ENCODE data around the gene HOXA11. TPM values are rescaled to one million over a fixed set of nuclear protein-coding genes. Genes with fewer than 3 reads are reported as not detected.

HOXA11 gene
- total RNA-seq, 1 experiment from 2014 or later, result not detected

DNA sequence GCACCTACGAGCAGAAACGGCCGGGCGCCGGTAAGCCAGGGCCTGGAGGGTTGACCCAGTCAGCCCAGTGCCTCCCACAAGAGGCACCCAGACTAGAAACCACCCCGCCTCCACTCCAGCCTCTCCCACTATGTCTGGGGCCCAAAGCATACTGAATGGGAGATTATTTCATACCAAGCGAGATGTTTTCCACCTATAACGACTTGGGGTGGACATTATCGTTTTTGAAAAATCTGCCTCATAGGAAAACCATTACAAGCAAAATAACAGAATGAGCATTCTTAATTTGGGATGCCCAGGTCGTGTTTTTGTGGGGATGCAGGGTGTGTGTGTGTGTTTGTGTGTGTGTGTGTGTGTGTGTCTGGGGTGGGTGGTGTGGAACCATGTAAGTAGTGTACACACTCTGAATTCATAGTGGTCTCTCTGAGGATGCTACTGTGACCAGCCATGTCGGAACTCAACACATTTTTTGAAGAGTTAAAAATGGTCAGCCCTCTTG is 39.1 kb downstream of the HOXA11 start:
- H3K4me3 ChIP-seq (ENCODE audit: low read depth, low read length, poor library complexity, severe bottlenecking), result no peak overlapping the region
- no peak for TF ChIP-seq EZH2 (IDR thresholded peaks at IDR 0.05; ENCODE audit: borderline replicate concordance, low read depth, low read length, poor library complexity, severe bottlenecking)
- TF ChIP-seq, protein P1, sequence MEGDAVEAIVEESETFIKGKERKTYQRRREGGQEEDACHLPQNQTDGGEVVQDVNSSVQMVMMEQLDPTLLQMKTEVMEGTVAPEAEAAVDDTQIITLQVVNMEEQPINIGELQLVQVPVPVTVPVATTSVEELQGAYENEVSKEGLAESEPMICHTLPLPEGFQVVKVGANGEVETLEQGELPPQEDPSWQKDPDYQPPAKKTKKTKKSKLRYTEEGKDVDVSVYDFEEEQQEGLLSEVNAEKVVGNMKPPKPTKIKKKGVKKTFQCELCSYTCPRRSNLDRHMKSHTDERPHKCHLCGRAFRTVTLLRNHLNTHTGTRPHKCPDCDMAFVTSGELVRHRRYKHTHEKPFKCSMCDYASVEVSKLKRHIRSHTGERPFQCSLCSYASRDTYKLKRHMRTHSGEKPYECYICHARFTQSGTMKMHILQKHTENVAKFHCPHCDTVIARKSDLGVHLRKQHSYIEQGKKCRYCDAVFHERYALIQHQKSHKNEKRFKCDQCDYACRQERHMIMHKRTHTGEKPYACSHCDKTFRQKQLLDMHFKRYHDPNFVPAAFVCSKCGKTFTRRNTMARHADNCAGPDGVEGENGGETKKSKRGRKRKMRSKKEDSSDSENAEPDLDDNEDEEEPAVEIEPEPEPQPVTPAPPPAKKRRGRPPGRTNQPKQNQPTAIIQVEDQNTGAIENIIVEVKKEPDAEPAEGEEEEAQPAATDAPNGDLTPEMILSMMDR (conservative IDR thresholded peaks at IDR 0.05; ENCODE audit: low read depth, low read length), result no peak
- CTCF ChIA-PET, result no interaction called here
- peaks cover 94% of the 10 kb centered on the region for H3K27me3 ChIP-seq (replicated peaks; ENCODE audit: insufficient read depth, low read depth, low read length, poor library complexity)
- no TSS peak for BruUV-seq (replicated peaks)
- POLR2A ChIA-PET (ENCODE audit: low non-redundant PET), result no interaction called here
- H3K27ac ChIP-seq (ENCODE audit: low read depth, low read length, poor library complexity, severe bottlenecking), result no peak overlapping the region
- H3K36me3 ChIP-seq (ENCODE audit: insufficient read depth, low read length, poor library complexity, severe bottlenecking), result no peaks in the 10 kb centered on the region
- H3K4me1 ChIP-seq (ENCODE audit: insufficient read depth, low read length, poor library complexity, severe bottlenecking), result peaks cover 14% of the 10 kb centered on the region
- no peaks in the 10 kb centered on the region for H3K9me3 ChIP-seq (ENCODE audit: low read depth, low read length, poor library complexity, severe bottlenecking)
- DNase-seq (ENCODE audit: low spot score), result no peak
- intact Hi-C loops (cut with micrococcal nuclease; ENCODE audit: unreplicated experiment), result no loop called here

GRCh38 chr7:27145165-27145913 is 39.7 kb downstream of the HOXA11 start:
- no peak for DNase-seq (ENCODE audit: low spot score)
- intact Hi-C loops (cut with micrococcal nuclease; ENCODE audit: unreplicated experiment), result no loop called here
- ChIA-PET CTCF (no interaction called here), POLR2A (ENCODE audit: low non-redundant PET) (no interaction called here)
- Histone ChIP-seq H3K9me3 (ENCODE audit: low read depth, low read length, poor library complexity, severe bottlenecking) (no peaks in the 10 kb centered on the region), H3K4me1 (ENCODE audit: insufficient read depth, low read length, poor library complexity, severe bottlenecking) (peaks cover 14% of the 10 kb centered on the region), H3K36me3 (ENCODE audit: insufficient read depth, low read length, poor library complexity, severe bottlenecking) (no peaks in the 10 kb centered on the region), H3K27ac (ENCODE audit: low read depth, low read length, poor library complexity, severe bottlenecking) (no peak overlapping the region), H3K4me3 (ENCODE audit: low read depth, low read length, poor library complexity, severe bottlenecking) (no peak overlapping the region), H3K27me3 (replicated peaks; ENCODE audit: insufficient read depth, low read depth, low read length, poor library complexity) (peaks cover 99% of the 10 kb centered on the region)
- TF ChIP-seq EZH2 (IDR thresholded peaks at IDR 0.05; ENCODE audit: borderline replicate concordance, low read depth, low read length, poor library complexity, severe bottlenecking), result no peak
- TF ChIP-seq, protein P1 (conservative IDR thresholded peaks at IDR 0.05; ENCODE audit: low read depth, low read length), result no peak
- no TSS peak for BruUV-seq (replicated peaks)

DNA sequence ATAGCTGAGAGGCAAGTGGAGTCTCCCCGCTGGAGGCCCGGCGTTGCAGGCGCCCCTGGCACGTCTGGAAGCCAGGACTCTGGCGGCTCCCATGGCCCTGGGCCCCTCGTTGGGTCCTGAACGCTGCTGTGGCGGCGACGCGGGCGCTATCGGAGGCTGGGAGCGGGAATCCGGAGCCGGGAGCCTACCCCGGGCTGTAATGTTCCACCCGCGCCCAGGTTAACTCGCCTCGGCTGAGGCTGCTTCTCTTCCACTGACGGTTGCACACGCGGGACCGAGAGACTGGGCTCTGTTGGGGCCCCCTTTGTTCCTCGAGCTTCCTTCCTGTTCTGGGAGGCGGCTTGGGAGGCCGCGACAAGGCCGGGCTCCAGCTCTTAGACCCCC is 40.3 kb downstream of the HOXA11 start:
- ChIA-PET POLR2A (ENCODE audit: low non-redundant PET) (no interaction called here), CTCF (interaction anchor here (1.6 kb wide), 1 partner anchor 16 kb away, joined by 5 read pairs; no protein-coding TSS in a partner anchor)
- Histone ChIP-seq H3K27me3 (replicated peaks; ENCODE audit: insufficient read depth, low read depth, low read length, poor library complexity) (peaks cover 100% of the 10 kb centered on the region), H3K4me3 (ENCODE audit: low read depth, low read length, poor library complexity, severe bottlenecking) (no peak overlapping the region), H3K27ac (ENCODE audit: low read depth, low read length, poor library complexity, severe bottlenecking) (no peak overlapping the region), H3K9me3 (ENCODE audit: low read depth, low read length, poor library complexity, severe bottlenecking) (no peaks in the 10 kb centered on the region), H3K4me1 (ENCODE audit: insufficient read depth, low read length, poor library complexity, severe bottlenecking) (peaks cover 14% of the 10 kb centered on the region), H3K36me3 (ENCODE audit: insufficient read depth, low read length, poor library complexity, severe bottlenecking) (no peaks in the 10 kb centered on the region)
- TF ChIP-seq EZH2 (IDR thresholded peaks at IDR 0.05; ENCODE audit: borderline replicate concordance, low read depth, low read length, poor library complexity, severe bottlenecking), result no peak
- TF ChIP-seq, protein P1 (conservative IDR thresholded peaks at IDR 0.05; ENCODE audit: low read depth, low read length), result no peak
- DNase-seq (ENCODE audit: low spot score), result no peak
- BruUV-seq (replicated peaks), result no TSS peak
- intact Hi-C loops (cut with micrococcal nuclease; ENCODE audit: unreplicated experiment), result loop anchor here (5.0 kb wide), 1 partner anchor 1272 kb away; no protein-coding TSS in a partner anchor

All from A673 (cell line).